Keratinocyte (primary cell): ENCODE measurements around the gene ARMC5. TPM values are rescaled to one million over a fixed set of nuclear protein-coding genes. Genes with fewer than 3 reads are reported as not detected.
"Not testable (repeated sequence)": the region's sequence is repeated elsewhere in the genome, so short reads cannot be mapped to it uniquely, and the experiment has no call there.

Source experiments
- DNase-seq: peaks from one replicate; pipeline ENCODE4 v3.0.0-alpha.2; 2011; ENCODE audit warnings: low read depth, missing footprints, low spot score
- FAIRE-seq: peaks from 2 replicates; lab custom pipeline; 2011; peaks lifted over from hg19 to GRCh38; lab: Jason Lieb, UNC
- H2AFZ ChIP-seq: 2 replicates; pipeline ENCODE4 v1.6.0; 2012; ENCODE audit warnings: low read length, control low read depth, inconsistent platforms; ENCODE audit not compliant: control insufficient read depth
- H3K27ac ChIP-seq: 2 replicates; pipeline ENCODE4 v1.5.1; 2011; ENCODE audit warnings: low read length; ENCODE audit not compliant: control insufficient read depth, insufficient read depth
- H3K27me3 ChIP-seq: 3 replicates; pipeline ENCODE4 v1.6.0; 2011; ENCODE audit warnings: low read length; ENCODE audit not compliant: control insufficient read depth, insufficient read depth; ENCODE audit errors: extremely low read depth
- H3K36me3 ChIP-seq, 2 experiments: 2 replicates in 1 of 2; 3 replicates in 1 of 2; pipeline ENCODE4 v1.5.1; 2011; ENCODE audit warnings: low read length in 2 of 2, mild to moderate bottlenecking in 1 of 2; ENCODE audit not compliant: control insufficient read depth in 2 of 2, insufficient read depth in 2 of 2; ENCODE audit errors: extremely low read depth in 1 of 2
- H3K4me1 ChIP-seq: 3 replicates; pipeline ENCODE4 v1.5.1; 2011; ENCODE audit warnings: low read length; ENCODE audit not compliant: control insufficient read depth, insufficient read depth; ENCODE audit errors: extremely low read depth
- H3K4me2 ChIP-seq: 3 replicates; pipeline ENCODE4 v1.6.0; 2011; ENCODE audit warnings: low read depth, low read length; ENCODE audit not compliant: control insufficient read depth, insufficient read depth; ENCODE audit errors: extremely low read depth
- H3K4me3 ChIP-seq, 3 experiments: fragments of 200-600 bp in 1 of 3; sonication (generic) in 1 of 3; 2 replicates in 2 of 3; 3 replicates in 1 of 3; pipeline ENCODE4 v1.5.1; 2011 to 2016; ENCODE audit warnings: low read length in 3 of 3, mild to moderate bottlenecking in 3 of 3, control low read depth in 2 of 3, inconsistent platforms in 1 of 3, low read depth in 1 of 3, mixed read lengths in 1 of 3, mixed run types in 1 of 3, moderate library complexity in 1 of 3; ENCODE audit not compliant: control insufficient read depth in 2 of 3, insufficient read depth in 2 of 3; ENCODE audit errors: extremely low read depth in 1 of 3
- H3K79me2 ChIP-seq: 2 replicates; pipeline ENCODE4 v1.6.0; 2012; ENCODE audit warnings: low read length; ENCODE audit not compliant: control insufficient read depth, insufficient read depth
- H3K9ac ChIP-seq: 3 replicates; pipeline ENCODE4 v1.6.0; 2011; ENCODE audit warnings: low read length; ENCODE audit not compliant: control insufficient read depth, insufficient read depth; ENCODE audit errors: extremely low read depth
- H3K9me1 ChIP-seq: 3 replicates; pipeline ENCODE4 v1.6.0; 2011; ENCODE audit warnings: low read length; ENCODE audit not compliant: control insufficient read depth, insufficient read depth; ENCODE audit errors: extremely low read depth
- H3K9me3 ChIP-seq: 2 replicates; pipeline ENCODE4 v1.5.1; 2012; ENCODE audit warnings: low read depth, low read length; ENCODE audit not compliant: control insufficient read depth
- H4K20me1 ChIP-seq: 3 replicates; pipeline ENCODE4 v1.6.0; 2011; ENCODE audit warnings: low read length; ENCODE audit not compliant: control insufficient read depth, insufficient read depth; ENCODE audit errors: extremely low read depth
- EZH2 ChIP-seq: IDR thresholded peaks from one replicate; pipeline ENCODE4 v1.6.1; 2012; ENCODE audit warnings: inconsistent platforms, mild to moderate bottlenecking, low read length, moderate library complexity
- dilution Hi-C: fragments of 300-500 bp; cut with MboI; formaldehyde crosslinking; loops from one replicate; pipeline ENCODE4 v1.7.0; 2020; ENCODE audit warnings: low sequenced_read_pairs; ENCODE audit not compliant: extremely low pct_ligation_motif_present
- polyA plus RNA-seq, 5 experiments: library from polyadenylated mRNA; depleted of rRNA in 3 of 5; stranded (reverse) in 3 of 5; stranded (forward) in 1 of 5; unstranded in 1 of 5; fragments of >200 nt; gene quantifications; 1 replicate in 1 of 5; 2 replicates in 3 of 5; 3 replicates in 1 of 5; pipeline versions ENCODE4 v1.2.1 to v1.2.3, GENCODE V29; 2011 to 2012; ENCODE audit warnings: missing spikeins in 2 of 5, low read depth in 1 of 5, low replicate concordance in 1 of 5
- TF ChIP-seq, protein P1 (sequence below), 3 experiments: IDR thresholded peaks in 1 of 3; conservative IDR thresholded peaks in 1 of 3; optimal IDR thresholded peaks in 1 of 3; 2 replicates in 2 of 3; 3 replicates in 1 of 3; pipeline versions ENCODE3 to v1.5.1; 2011; ENCODE audit warnings: low read length in 3 of 3, mild to moderate bottlenecking in 3 of 3, moderate library complexity in 2 of 3, control low read depth in 1 of 3, inconsistent platforms in 1 of 3; ENCODE audit not compliant: insufficient read depth in 2 of 3; ENCODE audit errors: extremely low read depth in 1 of 3

Gene ARMC5
- polyA plus RNA-seq, 1 donor (not counting 4 experiments of a cell fraction or from before 2014, with no cell fraction given), result 3.0 TPM

- Histone ChIP-seq H3K27ac (no peak overlapping the region), H3K4me1 (no peaks in the 10 kb centered on the region), H3K9ac (no peak overlapping the region), H3K4me3 (no peak overlapping the region), H2AFZ (no peak overlapping the region), H3K4me2 (no peak overlapping the region), H3K36me3 (no peaks in the 10 kb centered on the region), H3K27me3 (no peaks in the 10 kb centered on the region), H3K9me1 (no peaks in the 10 kb centered on the region), H4K20me1 (no peaks in the 10 kb centered on the region), H3K79me2 (no peaks in the 10 kb centered on the region), H3K9me3 (no peaks in the 10 kb centered on the region)
- no peak for TF ChIP-seq EZH2
- TF ChIP-seq, protein P1, sequence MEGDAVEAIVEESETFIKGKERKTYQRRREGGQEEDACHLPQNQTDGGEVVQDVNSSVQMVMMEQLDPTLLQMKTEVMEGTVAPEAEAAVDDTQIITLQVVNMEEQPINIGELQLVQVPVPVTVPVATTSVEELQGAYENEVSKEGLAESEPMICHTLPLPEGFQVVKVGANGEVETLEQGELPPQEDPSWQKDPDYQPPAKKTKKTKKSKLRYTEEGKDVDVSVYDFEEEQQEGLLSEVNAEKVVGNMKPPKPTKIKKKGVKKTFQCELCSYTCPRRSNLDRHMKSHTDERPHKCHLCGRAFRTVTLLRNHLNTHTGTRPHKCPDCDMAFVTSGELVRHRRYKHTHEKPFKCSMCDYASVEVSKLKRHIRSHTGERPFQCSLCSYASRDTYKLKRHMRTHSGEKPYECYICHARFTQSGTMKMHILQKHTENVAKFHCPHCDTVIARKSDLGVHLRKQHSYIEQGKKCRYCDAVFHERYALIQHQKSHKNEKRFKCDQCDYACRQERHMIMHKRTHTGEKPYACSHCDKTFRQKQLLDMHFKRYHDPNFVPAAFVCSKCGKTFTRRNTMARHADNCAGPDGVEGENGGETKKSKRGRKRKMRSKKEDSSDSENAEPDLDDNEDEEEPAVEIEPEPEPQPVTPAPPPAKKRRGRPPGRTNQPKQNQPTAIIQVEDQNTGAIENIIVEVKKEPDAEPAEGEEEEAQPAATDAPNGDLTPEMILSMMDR (optimal IDR thresholded peaks at IDR 0.05 in 1 of 3, IDR thresholded peaks at IDR 0.05 in 1 of 3, conservative IDR thresholded peaks at IDR 0.05 in 1 of 3; ENCODE audit: extremely low read depth in 1 of 3, insufficient read depth in 2 of 3, low read length in 3 of 3), result no peak
- DNase-seq, result no peak
- no peak for FAIRE-seq
- dilution Hi-C loops, result no loop called here
These were observed 18.7 kb upstream of the ARMC5 start for GRCh38 chr16:31440516-31441184.

DNA sequence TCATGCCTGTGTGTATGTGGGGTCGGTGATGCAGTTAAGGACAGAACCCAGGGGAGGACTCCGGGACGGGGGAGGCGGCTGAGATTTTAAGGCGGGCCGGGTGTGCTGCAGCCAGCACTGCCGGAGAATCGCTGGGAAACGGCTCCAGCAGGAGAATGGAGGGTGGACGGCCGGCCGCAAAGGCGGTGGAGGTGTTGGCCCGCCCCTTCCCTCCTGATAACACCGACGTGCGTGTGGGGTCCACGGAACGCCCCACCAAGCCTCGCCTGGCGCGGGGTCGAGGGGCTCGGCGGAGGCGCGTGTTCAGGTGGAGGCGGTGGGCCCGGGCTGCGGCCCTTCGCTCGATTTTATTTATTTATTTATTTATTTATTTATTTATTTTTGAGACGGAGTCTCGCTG is 17.3 kb upstream of the ARMC5 start:
- Histone ChIP-seq H3K4me3 (no peak overlapping the region), H3K9ac (no peak overlapping the region), H3K4me2 (no peak overlapping the region), H3K9me1 (no peaks in the 10 kb centered on the region), H3K9me3 (no peaks in the 10 kb centered on the region), H4K20me1 (no peaks in the 10 kb centered on the region), H3K4me1 (no peaks in the 10 kb centered on the region), H2AFZ (no peak overlapping the region), H3K79me2 (no peaks in the 10 kb centered on the region), H3K27ac (no peak overlapping the region), H3K36me3 (no peaks in the 10 kb centered on the region), H3K27me3 (no peaks in the 10 kb centered on the region)
- TF ChIP-seq, protein P1 (optimal IDR thresholded peaks at IDR 0.05 in 1 of 3, IDR thresholded peaks at IDR 0.05 in 1 of 3, conservative IDR thresholded peaks at IDR 0.05 in 1 of 3; ENCODE audit: extremely low read depth in 1 of 3, insufficient read depth in 2 of 3, low read length in 3 of 3), result no peak
- no peak for TF ChIP-seq EZH2
- DNase-seq (no peak), FAIRE-seq (no peak)
- dilution Hi-C loops, result no loop called here

- H3K36me3 ChIP-seq, H3K9ac ChIP-seq, H3K4me2 ChIP-seq, H3K4me1 ChIP-seq, H3K79me2 ChIP-seq, H3K9me1 ChIP-seq, FAIRE-seq, H3K9me3 ChIP-seq, H3K4me3 ChIP-seq, H4K20me1 ChIP-seq, H3K27ac ChIP-seq, dilution Hi-C loops, H2AFZ ChIP-seq, DNase-seq, H3K27me3 ChIP-seq: not testable (repeated sequence)
These were observed 13.4 kb upstream of the ARMC5 start for GRCh38 chr16:31445931-31446330.
